ENCODE data around the gene SLC12A3.
"Not testable (repeated sequence)": the region's sequence is repeated elsewhere in the genome, so short reads cannot be mapped to it uniquely, and the experiment has no call there.

The SLC12A3 gene

DNA sequence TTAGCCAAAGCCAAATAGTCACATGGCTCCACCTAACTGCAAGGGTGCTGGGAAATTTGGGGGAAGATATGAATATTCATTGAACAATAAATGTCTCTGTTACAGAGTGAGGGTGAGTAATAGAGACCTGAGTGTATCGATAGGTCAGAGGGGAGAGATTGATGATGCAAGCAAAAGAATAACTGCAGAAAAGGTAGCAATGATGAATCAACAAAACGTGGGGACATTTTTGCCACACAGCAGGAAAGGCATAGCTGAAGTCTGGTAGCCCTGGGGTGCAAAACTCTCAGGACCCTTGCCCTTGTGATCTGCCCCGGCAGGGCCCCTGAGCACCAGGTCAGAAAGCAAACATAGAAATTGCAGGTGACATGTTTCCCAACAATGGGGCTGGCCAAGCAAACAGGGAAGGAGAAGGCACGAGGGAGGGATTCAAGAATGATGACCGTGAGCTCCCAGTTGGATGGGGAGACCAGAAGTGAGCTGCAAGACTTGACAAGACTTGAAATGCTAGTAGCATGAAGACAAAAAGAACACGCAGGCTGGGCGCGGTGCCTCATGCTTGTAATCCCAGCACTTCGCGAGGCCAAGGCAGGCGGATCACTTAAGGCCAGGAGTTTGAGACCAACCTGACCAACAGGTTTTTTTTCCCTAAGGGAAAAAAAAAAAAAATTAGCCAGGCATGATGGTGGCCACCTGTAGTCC is 54.2 kb downstream of the SLC12A3 start:
- no peak for DNase-seq (ENCODE audit: low read depth in 3 of 3)

DNA sequence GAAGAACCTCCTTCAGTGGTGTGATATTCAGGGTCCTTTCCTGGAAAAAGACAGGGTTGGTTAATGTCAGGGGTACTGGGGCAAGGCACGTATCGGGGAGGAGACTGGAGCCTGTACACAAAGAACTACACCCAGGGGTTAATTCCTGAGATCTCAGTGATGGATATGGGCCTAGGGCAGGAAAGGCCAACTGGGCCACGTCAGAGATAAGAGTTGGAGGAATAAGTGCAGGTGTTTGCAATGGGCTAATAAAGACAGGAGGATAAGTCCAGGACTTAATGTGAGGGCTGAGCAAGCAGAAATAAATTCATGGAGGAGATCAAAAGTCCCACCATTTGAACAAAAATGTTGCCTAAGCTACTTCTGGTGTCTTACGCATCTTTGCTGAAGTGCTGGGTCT is 56.6 kb downstream of the SLC12A3 start:
- no peak for DNase-seq (ENCODE audit: low read depth in 3 of 3)

DNA sequence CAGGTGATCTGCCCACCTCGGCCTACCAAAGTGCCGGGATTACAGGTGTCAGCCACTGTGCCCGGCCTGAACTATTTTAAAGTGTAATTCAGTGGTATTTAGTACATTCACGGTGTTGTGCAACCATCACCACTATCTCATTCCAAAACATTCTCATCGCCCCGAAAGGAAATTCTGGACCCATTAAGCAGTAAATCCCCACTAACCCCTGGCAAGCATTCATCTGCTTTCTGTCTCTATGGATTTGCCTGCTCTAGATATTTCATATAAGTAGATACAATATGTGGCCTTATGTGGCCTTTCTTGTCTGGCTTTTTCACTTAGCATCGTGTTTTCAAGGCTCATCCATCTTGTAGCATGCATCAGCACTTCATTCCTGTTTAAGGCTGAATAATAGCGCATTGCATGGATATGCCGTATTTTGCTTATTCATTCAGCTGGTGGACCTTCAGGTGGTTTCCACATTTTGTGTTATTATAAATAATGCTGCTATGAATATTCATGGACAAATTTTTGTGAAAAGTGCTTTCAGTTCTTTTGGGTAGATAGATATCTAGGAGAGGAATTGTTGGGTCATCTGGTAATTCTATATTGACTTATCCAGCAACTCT is 58.6 kb downstream of the SLC12A3 start:
- DNase-seq (ENCODE audit: low read depth in 3 of 3): no peak

GRCh38 chr16:56927471-56927870 is 62.5 kb downstream of the SLC12A3 start:
- DNase-seq (ENCODE audit: low read depth in 3 of 3): no peak

DNA sequence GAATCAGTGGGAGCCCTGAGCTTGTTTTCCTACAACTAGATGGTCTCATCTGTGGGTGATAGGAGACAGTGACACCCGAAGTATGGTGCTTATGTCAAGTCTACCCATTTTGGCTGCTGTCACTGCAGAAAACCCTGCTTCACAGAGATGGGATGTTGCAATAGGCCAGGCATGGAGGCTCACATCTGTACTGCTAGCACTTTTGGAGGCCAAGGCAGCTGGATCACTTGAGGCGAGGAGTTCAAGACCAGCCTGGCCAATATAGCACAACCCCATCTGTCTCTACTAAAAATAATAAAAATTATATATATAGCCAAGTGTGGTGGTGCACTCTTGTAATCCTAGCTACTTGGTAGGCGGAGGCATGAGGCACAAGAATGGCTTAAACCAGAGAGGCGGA is 64.6 kb downstream of the SLC12A3 start:
- no peak for DNase-seq (ENCODE audit: low read depth in 3 of 3)

- no peak for DNase-seq (ENCODE audit: low read depth in 3 of 3)
These were observed 65.7 kb downstream of the SLC12A3 start for GRCh38 chr16:56930486-56931270.

DNA sequence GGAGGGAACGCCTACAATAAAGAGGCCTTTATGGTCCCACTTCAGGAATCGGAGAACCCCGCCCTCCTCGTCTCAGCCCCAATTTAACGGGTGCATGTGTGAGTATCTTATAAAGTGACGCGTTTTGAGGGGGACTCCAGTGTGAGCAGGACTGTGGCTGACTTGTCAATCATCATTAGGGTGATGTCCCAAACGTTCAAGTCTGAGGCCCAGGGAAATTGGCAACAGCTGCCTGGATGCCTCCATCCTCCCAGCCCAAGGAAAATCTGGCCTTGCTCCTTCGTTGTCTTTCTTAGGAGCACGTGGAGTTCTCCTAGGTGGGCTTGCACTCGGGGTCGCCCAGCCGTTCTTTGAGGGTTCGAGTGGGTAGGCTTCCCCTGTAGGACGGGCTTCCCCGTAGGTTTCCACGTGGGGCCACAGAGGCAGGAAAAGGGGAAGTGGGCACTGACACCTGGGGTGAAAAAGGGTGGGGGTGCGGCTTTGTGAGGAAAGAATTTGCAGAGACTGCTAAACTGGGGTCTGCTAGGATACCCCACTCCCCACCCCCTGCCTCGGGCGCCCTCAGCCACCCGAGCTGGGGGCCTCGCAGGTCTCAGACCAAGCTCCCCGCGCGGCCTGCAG is 66.4 kb downstream of the SLC12A3 start:
- no peak for DNase-seq (ENCODE audit: low read depth in 3 of 3)

DNA sequence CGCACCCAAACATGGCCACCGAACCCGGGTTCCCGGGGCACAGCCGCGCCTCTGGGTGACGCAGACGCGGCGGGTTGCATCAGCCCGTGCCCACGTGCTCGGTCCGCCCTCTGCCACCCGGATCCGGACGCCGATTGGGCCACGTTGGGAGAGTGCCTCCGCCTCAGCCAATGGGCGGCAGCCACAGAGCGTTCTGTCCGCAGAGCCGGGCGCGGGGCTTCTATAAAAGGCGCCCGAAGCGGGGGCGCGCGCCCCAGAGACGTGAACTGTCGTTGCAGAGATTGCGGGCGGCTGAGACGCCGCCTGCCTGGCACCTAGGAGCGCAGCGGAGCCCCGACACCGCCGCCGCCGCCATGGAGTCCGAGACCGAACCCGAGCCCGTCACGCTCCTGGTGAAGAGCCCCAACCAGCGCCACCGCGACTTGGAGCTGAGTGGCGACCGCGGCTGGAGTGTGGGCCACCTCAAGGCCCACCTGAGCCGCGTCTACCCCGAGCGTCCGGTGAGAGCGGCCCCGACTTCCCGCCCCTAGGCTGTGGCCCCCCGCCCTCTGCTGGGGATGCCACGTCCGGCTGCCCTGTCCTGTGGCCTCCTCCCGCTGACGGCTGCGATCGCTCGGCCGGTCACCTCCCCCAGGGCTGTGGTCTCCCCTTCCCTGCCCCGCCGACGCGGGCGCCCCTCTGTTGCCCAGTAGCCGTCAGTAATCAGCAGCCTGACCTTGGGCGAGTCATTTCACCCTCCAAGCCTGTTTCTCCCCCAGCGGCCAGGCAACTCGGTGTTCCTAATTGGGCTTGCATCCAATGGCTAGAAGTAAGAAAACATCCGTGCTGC is 67.1 kb downstream of the SLC12A3 start, which contains the start of gene HERPUD1:
Gene HERPUD1, plus strand, starts transcription at position 251 of the 829 bp plus-strand sequence. Its CDS starts 103 bp downstream, at position 354.
- peak; percentile 95 to 99 (median 98) for DNase-seq (ENCODE audit: low read depth in 3 of 3)

- no peak for DNase-seq (ENCODE audit: low read depth in 3 of 3)
These were observed 68.0 kb downstream of the SLC12A3 start for GRCh38 chr16:56932721-56933619.

DNA sequence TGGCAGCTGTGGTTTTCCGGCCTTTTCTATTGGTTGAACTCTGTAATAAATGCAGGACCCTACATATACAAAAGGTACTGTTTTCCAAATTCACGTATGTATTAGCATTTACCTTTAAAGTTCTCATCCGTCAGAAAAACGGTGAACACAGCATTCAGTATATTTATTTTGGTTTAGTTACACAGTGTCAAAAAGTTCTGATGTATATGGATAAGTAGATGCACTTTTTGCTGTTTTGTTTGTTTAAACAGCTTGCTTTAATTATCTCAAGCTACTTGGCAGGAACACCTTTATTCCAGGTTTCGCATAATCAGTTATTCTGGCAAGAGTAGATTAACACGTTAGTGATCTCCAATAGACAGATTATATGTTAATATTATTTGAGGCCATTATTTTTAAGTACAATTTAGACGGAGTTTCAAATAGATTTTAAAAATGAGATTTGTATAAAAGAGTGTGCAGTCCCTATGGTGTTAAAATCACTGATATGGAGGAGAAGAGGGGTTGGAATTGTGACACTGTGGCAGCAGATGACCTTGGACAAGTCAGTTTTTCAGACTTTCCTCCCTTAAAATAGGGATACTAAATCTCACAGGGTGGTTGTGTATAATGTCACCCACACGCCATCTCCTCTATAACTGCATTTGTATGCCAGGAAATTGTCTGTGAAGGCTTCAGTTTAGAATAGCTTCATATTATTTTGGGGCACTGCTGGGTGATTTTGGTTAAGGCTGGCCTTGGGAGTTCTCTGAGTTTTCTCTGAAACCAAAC is 69.0 kb downstream of the SLC12A3 start:
- no peak for DNase-seq (ENCODE audit: low read depth in 3 of 3)

- not testable (repeated sequence) for DNase-seq (ENCODE audit: low read depth in 3 of 3)
These were observed 69.7 kb downstream of the SLC12A3 start for GRCh38 chr16:56934599-56935145.

DNA sequence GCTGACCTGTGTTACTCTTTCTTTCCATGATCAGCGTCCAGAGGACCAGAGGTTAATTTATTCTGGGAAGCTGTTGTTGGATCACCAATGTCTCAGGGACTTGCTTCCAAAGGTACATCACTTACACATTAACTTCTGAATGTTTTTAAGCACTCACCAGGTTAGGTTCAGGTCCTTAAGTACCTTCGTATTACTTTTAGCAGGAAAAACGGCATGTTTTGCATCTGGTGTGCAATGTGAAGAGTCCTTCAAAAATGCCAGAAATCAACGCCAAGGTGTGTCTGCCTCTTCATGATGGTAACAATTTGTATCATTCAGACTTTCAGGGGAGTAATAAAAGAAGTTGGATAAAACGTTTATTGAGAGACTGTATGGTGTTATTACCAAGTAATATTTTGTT is 70.2 kb downstream of the SLC12A3 start:
- no peak for DNase-seq (ENCODE audit: low read depth in 3 of 3)

- no peak for DNase-seq (ENCODE audit: low read depth in 3 of 3)
These were observed 71.5 kb downstream of the SLC12A3 start for GRCh38 chr16:56936491-56936890.

DNA sequence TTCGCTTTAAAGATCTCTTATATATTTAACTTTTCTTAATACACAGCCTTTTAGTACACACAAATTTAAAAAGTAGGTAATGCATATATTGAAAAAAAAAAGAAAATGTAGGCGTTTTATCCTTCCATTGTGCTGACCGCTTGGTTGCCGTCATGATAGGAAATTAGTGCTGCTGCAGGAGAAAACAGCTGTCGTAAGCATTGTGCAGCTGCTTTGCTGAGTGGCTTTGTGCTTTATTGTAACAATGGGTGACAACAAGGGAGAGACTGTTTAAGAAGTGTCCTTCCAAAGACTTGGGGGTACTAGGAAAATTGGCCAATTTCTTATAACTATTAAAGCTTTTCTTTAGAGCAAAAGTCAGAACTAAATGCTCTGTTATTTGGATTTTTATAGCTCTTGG is 71.9 kb downstream of the SLC12A3 start:
- no peak for DNase-seq (ENCODE audit: low read depth in 3 of 3)

DNA sequence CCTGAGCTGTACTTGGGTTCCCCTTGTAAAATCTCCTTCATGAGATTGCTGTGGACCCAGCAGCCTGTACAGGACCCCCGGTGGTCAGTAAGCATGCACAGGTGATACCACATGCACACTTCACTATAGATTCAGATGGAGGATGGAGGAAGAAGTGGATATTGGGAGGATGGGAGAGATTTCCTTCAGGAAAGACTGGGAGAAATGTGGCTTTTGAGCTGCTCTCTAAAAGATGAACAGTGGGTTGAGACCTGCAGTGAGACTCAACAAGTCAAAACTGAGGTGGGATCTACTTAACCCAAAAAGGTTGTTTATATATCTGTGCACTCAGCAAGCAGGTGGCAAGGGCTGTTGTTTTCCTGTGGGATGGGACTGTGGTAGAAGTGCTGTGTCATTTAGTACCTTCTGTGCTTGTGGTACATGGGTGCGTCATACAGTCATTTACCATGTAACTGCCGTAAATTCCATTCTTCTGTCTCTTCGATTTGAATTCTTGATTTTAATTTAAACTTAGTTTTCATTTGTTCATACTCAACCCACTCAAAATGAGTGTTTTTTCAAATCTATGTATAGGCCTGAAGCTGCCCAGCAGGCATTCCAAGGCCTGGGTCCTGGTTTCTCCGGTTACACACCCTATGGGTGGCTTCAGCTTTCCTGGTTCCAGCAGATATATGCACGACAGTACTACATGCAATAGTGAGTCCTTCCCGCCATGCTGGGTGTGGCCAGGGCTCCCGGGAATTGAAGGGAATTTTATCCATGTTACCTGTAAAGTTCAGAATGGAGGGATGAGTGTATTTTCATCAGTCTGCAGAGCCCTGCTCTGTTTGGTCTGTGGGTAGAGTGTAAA is 73.9 kb downstream of the SLC12A3 start:
- DNase-seq (ENCODE audit: low read depth in 3 of 3): no peak

DNA sequence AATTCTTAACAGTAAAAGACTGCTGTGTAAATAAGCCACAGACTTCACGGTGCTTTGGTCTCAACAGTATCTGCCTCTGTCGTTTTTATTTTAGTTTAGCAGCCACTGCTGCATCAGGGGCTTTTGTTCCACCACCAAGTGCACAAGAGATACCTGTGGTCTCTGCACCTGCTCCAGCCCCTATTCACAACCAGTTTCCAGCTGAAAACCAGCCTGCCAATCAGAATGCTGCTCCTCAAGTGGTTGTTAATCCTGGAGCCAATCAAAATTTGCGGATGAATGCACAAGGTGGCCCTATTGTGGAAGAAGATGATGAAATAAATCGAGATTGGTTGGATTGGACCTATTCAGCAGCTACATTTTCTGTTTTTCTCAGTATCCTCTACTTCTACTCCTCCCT is 74.8 kb downstream of the SLC12A3 start:
- DNase-seq (ENCODE audit: low read depth in 3 of 3): no peak

DNA sequence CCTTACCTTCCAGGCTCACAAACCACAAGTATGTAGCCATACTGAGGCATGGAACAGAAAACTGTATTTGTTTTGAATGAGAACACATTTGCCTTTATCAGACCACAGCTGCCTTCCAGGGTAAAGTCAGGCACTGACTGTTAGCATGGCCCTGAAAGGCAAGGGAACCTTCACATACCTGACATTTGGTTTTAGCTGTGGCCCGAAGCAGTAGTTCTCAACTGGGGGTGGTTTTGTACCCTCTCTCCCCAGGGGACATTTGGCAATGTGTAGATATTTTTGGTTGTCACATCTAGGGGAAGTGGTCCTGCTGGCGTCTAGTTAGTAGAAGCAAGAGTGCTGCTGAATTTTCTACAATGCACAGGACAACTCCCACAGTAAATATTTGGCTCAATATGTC is 76.1 kb downstream of the SLC12A3 start:
- DNase-seq (ENCODE audit: low read depth in 3 of 3): no peak

- no peak for DNase-seq (ENCODE audit: low read depth in 3 of 3)
These were observed 76.9 kb downstream of the SLC12A3 start for GRCh38 chr16:56941856-56942331.

Measured in stimulated activated CD4-positive, alpha-beta T cell treated with anti-CD3 and anti-CD28 coated beads, TNF-alpha, amount 100 ng/mL, for 4 hours (primary cell).